A549 (cell line): ENCODE data around the gene KLHL22. TPM values are rescaled to one million over a fixed set of nuclear protein-coding genes. Genes with fewer than 3 reads are reported as not detected.

Experiments
- ATAC-seq, 2 experiments: fragments of 200-7000 bp in 1 of 2; fragments of >200 bp in 1 of 2; cut with Nextera tagmentation in 1 of 2; cut with Tn5 transposase in 1 of 2; 3 replicates each; pipeline versions ENCODE4 v1.8.0 to v1.9.1; 2018 to 2020; ENCODE audit warnings: mild to moderate bottlenecking in 1 of 2, moderate library complexity in 1 of 2
- CTCF ChIA-PET: fragments of 300-600 bp; sonication (Branson Sonifier 250); formaldehyde crosslinking; extraction: SDS; loops from one replicate; lab custom pipeline; 2021; ENCODE audit warnings: antibody characterized with exemption, inconsistent platforms; lab: Yijun Ruan, JAX
- POLR2A ChIA-PET: fragments of 350-600 bp; formaldehyde crosslinking; extraction: SDS; loops from one replicate; lab custom pipeline; 2021; ENCODE audit warnings: antibody characterized with exemption, inconsistent platforms; lab: Yijun Ruan, JAX
- DNase-seq, 2 experiments: peaks; one replicate each; pipeline versions ENCODE4 v3.0.0 to v3.0.0-alpha.2; 2011 to 2016; ENCODE audit warnings: low read depth in 1 of 2, low spot score in 1 of 2
- FAIRE-seq: peaks from 2 replicates; lab custom pipeline; 2011; peaks lifted over from hg19 to GRCh38; lab: Jason Lieb, UNC
- H3K27ac ChIP-seq, 2 experiments: fragments of >200 bp; sonication (Bioruptor Twin); formaldehyde crosslinking; 3 replicates each; pipeline ENCODE4 v1.5.1; 2016 to 2017
- H3K4me1 ChIP-seq: fragments of >200 bp; sonication (Bioruptor Twin); formaldehyde crosslinking; 3 replicates; pipeline ENCODE4 v1.6.1; 2016
- H3K4me2 ChIP-seq: fragments of >200 bp; sonication (Bioruptor Twin); formaldehyde crosslinking; 3 replicates; pipeline ENCODE4 v1.6.1; 2016
- H3K4me3 ChIP-seq: fragments of >200 bp; sonication (Bioruptor Twin); formaldehyde crosslinking; 3 replicates; pipeline ENCODE4 v1.5.1; 2016
- H3K9me3 ChIP-seq: fragments of >200 bp; sonication (Bioruptor Twin); formaldehyde crosslinking; 3 replicates; pipeline ENCODE4 v1.6.1; 2016
- ATOH8 ChIP-seq: fragments of 250-450 bp; sonication (Bioruptor Pico); IDR thresholded peaks from 2 replicates; pipeline ENCODE4 v1.5.0; 2020; ENCODE audit warnings: low read depth, mild to moderate bottlenecking, moderate library complexity
- BHLHE40 ChIP-seq: IDR thresholded peaks from 2 replicates; pipeline ENCODE4 v1.6.1; 2012; ENCODE audit warnings: low read depth, low read length, inconsistent platforms
- CHD4 ChIP-seq: fragments of 200-600 bp; sonication (generic); IDR thresholded peaks from 2 replicates; pipeline ENCODE4 v1.6.1; 2016; ENCODE audit warnings: antibody characterized with exemption, mild to moderate bottlenecking, borderline replicate concordance
- CTCF ChIP-seq: fragments of >200 bp; sonication (Bioruptor Twin); formaldehyde crosslinking; IDR thresholded peaks from 3 replicates; pipeline ENCODE4 v1.5.1; 2016
- EHF ChIP-seq: fragments of 250-450 bp; sonication (Bioruptor Pico); IDR thresholded peaks from 2 replicates; pipeline ENCODE4 v1.5.0; 2020; ENCODE audit warnings: mild to moderate bottlenecking
- ELK1 ChIP-seq: fragments of 150-350 bp; IDR thresholded peaks from 2 replicates; pipeline ENCODE4 v1.6.1; 2014; ENCODE audit warnings: low read depth, mild to moderate bottlenecking, low read length
- ESRRA ChIP-seq: fragments of 150-350 bp; IDR thresholded peaks from 2 replicates; pipeline ENCODE4 v1.6.1; 2014; ENCODE audit warnings: mild to moderate bottlenecking, low read length, borderline replicate concordance
- FOSB ChIP-seq: fragments of 250-450 bp; sonication (Bioruptor Pico); IDR thresholded peaks from 2 replicates; pipeline ENCODE4 v1.5.0; 2020; ENCODE audit warnings: mild to moderate bottlenecking, moderate library complexity
- FOXS1 ChIP-seq: fragments of 250-450 bp; sonication (Bioruptor Pico); IDR thresholded peaks from 2 replicates; pipeline ENCODE4 v1.5.0; 2020; ENCODE audit warnings: mild to moderate bottlenecking, moderate library complexity
- JUN ChIP-seq, 2 experiments: fragments of >200 bp; sonication (Bioruptor Twin); formaldehyde crosslinking; IDR thresholded peaks; 2 replicates in 1 of 2; 3 replicates in 1 of 2; pipeline ENCODE4 v1.6.1; 2016 to 2017
- JUNB ChIP-seq: fragments of >200 bp; sonication (Bioruptor Twin); formaldehyde crosslinking; IDR thresholded peaks from 2 replicates; pipeline ENCODE4 v1.6.1; 2016
- KDM1A ChIP-seq: fragments of 200-600 bp; sonication (generic); IDR thresholded peaks from 2 replicates; pipeline ENCODE4 v1.6.1; 2016; ENCODE audit warnings: low read depth, mild to moderate bottlenecking
- MAX ChIP-seq: IDR thresholded peaks from 2 replicates; pipeline ENCODE4 v1.6.1; 2012
- PBX3 ChIP-seq: IDR thresholded peaks from 2 replicates; pipeline ENCODE4 v1.6.1; 2012
- RCOR1 ChIP-seq: fragments of 150-350 bp; IDR thresholded peaks from 2 replicates; pipeline ENCODE4 v1.6.1; 2014; ENCODE audit warnings: antibody characterized with exemption, low read length, low read depth
- RNF2 ChIP-seq: fragments of 200-600 bp; sonication (generic); IDR thresholded peaks from 2 replicates; pipeline ENCODE4 v1.6.1; 2016; ENCODE audit warnings: low read depth, mild to moderate bottlenecking, antibody characterized with exemption, moderate library complexity, borderline replicate concordance
- SREBF2 ChIP-seq: fragments of 450-650 bp; IDR thresholded peaks from 2 replicates; pipeline ENCODE4 v1.6.1; 2014; ENCODE audit warnings: mild to moderate bottlenecking, moderate library complexity
- TP53 ChIP-seq: fragments of 250-450 bp; sonication (Bioruptor Pico); IDR thresholded peaks from 2 replicates; pipeline ENCODE4 v1.5.0; 2021; ENCODE audit warnings: mild to moderate bottlenecking, moderate library complexity
- USF2 ChIP-seq: fragments of 450-650 bp; IDR thresholded peaks from 2 replicates; pipeline ENCODE4 v1.6.1; 2014; ENCODE audit warnings: antibody characterized with exemption
- ZC3H11A ChIP-seq: fragments of 450-650 bp; IDR thresholded peaks from 2 replicates; pipeline ENCODE4 v1.6.1; 2014; ENCODE audit warnings: antibody characterized with exemption, mild to moderate bottlenecking
- WGBS: methylation state at CpG from one replicate; pipeline ENCODE4 v1.1.6; 2017; ENCODE audit errors: missing lambda C conversion rate; 5-methylcytosine and 5-hydroxymethylcytosine counted together
- polyA plus RNA-seq, 4 experiments: library from polyadenylated mRNA; depleted of rRNA in 3 of 4; stranded (reverse); fragments of >200 nt; fragmentation: RNase III in 1 of 4; extraction: RNeasy Plus Mini Kit Qiagen cat#74134 plus additional on column Dnase treatment in 1 of 4; gene quantifications; 2 replicates in 3 of 4; 3 replicates in 1 of 4; pipeline ENCODE4 v1.2.3, GENCODE V29; 2011 to 2017

KLHL22 gene
- polyA plus RNA-seq, 2 of the 4 experiments (the other 2 are of a cell fraction) = 11.7 TPM

GRCh38 chr22:20525048-20525447 lies 29.5 kb upstream of the KLHL22 start:
- no peak for FAIRE-seq

More at GRCh38 chr22:20525048-20525447, 29.5 kb upstream of the KLHL22 start:
- POLR2A ChIA-PET = no interaction called here
- no peak overlapping the region for H3K4me2 ChIP-seq
- TF ChIP-seq JUNB (no peak), SREBF2 (no peak), EHF (no peak), CTCF (no peak), BHLHE40 (no peak), CHD4 (no peak), FOSB (CRISPR knock-in tag) (no peak), PBX3 (no peak), USF2 (no peak), ZC3H11A (no peak), FOXS1 (no peak), TP53 (CRISPR knock-in tag) (no peak), KDM1A (no peak), ATOH8 (CRISPR knock-in tag) (no peak), ESRRA (no peak), MAX (no peak), ELK1 (no peak), RCOR1 (no peak), RNF2 (no peak), JUN (IDR thresholded peaks at IDR 0.05) (no peak)
- TF ChIP-seq, all 56 proteins: peak for 0
- ATAC-seq (no peak), DNase-seq (no peak)
- H3K4me1 ChIP-seq = peaks cover 71% of the 10 kb centered on the region
- H3K9me3 ChIP-seq = no peaks in the 10 kb centered on the region
- CTCF ChIA-PET = interaction anchor here (2.3 kb wide), 1 partner anchor 11 kb away, joined by 9 read pairs; no protein-coding TSS in a partner anchor
- 96% methylated on average over 7 of the region's 7 CpGs for WGBS
- H3K27ac ChIP-seq = peak overlapping the region; percentile 58 to 78; a peak in 5 of 6 replicates
- H3K4me3 ChIP-seq = no peak overlapping the region
